ENCODE measurements around the gene MTARC1.

DNA sequence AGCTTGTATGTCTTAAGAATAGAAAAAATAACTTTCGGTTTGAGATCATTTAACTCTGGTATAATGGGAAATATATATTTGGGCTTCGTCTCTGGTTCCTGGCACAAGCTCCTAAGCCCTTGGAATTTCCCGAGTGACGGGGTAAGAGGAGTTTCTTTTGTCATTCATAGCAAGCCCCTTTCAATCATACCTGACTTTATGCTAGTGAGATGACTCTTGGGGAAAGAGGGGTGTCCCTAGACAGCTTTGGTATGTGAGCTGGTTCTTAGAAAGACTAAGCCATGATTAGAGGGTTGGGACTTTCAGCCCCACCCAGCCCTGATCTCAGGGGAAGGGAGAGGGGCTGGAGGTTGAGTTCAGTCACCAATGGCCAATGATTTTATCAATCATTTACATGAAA, 13.9 kb upstream of the MTARC1 start:
- TF ChIP-seq ZNF384 (IDR thresholded peaks at IDR 0.05) (no peak), ARNT (IDR thresholded peaks at IDR 0.05) (no peak), FOXK2 (IDR thresholded peaks at IDR 0.05) (no peak), FOXM1 (IDR thresholded peaks at IDR 0.05; ENCODE audit: borderline replicate concordance) (no peak), BHLHE40 (IDR thresholded peaks at IDR 0.05; ENCODE audit: borderline replicate concordance) (no peak), CTBP1 (IDR thresholded peaks at IDR 0.05; ENCODE audit: borderline replicate concordance) (no peak), FOXA1 (IDR thresholded peaks at IDR 0.05) (no peak), TARDBP (IDR thresholded peaks at IDR 0.05) (no peak), SP1 (IDR thresholded peaks at IDR 0.05) (no peak), SUZ12 (IDR thresholded peaks at IDR 0.05) (no peak), ELF4 (IDR thresholded peaks at IDR 0.05) (no peak)

Data from HEK293T (cell line).